Body of pancreas (tissue), 4 donors: ENCODE measurements around the gene CHCHD6.

Experiments
- CTCF ChIP-seq, 7 experiments: fragments of 450-650 bp in 4 of 7; fragments of 200-600 bp in 3 of 7; sonication (generic) in 3 of 7; IDR thresholded peaks; one replicate each; pipeline ENCODE4 v1.5.1; 2016 to 2019; ENCODE audit warnings: antibody characterized with exemption in 7 of 7
- POLR2A ChIP-seq, 3 donors: fragments of 450-650 bp; IDR thresholded peaks; one replicate each; pipeline ENCODE4 v1.6.1; 2016; ENCODE audit warnings: antibody characterized with exemption in 3 of 3, mild to moderate bottlenecking in 2 of 3

- TF ChIP-seq CTCF (IDR thresholded peaks at IDR 0.05) (no peak), POLR2A (IDR thresholded peaks at IDR 0.05) (no peak)
Measured at GRCh38 chr3:126685021-126685420, 19.0 kb upstream of the CHCHD6 start.
